Transverse colon (tissue), 4 donors: ENCODE measurements around the gene RPL37. TPM values are rescaled to one million over a fixed set of nuclear protein-coding genes. Genes with fewer than 3 reads are reported as not detected.

Experiments
- DNase-seq: peaks from one replicate; pipeline ENCODE4 v3.0.0-alpha.2; 2019
- H3K27ac ChIP-seq, 4 donors: fragments of 200-600 bp; sonication (generic); 2 replicates each; pipeline ENCODE4 v1.5.1; 2016 to 2018; ENCODE audit warnings: inconsistent platforms in 4 of 4
- H3K27me3 ChIP-seq: fragments of 200-600 bp; sonication (generic); 2 replicates; pipeline ENCODE4 v1.5.1; 2017; ENCODE audit warnings: inconsistent platforms
- H3K36me3 ChIP-seq, 4 donors: fragments of 200-600 bp; sonication (generic); 2 replicates each; pipeline ENCODE4 v1.5.1; 2017 to 2019; ENCODE audit warnings: inconsistent platforms in 4 of 4
- H3K4me1 ChIP-seq, 4 donors: fragments of 200-600 bp; sonication (generic); 2 replicates each; pipeline ENCODE4 v1.5.1; 2017 to 2020; ENCODE audit warnings: inconsistent platforms in 4 of 4
- H3K4me3 ChIP-seq, 4 donors: fragments of 200-600 bp; sonication (generic); 1 replicate in 1 of 4; 2 replicates in 3 of 4; pipeline versions ENCODE4 v1.5.1 to v1.6.1; 2017 to 2019; ENCODE audit warnings: inconsistent platforms in 4 of 4
- H3K9me3 ChIP-seq, 2 donors: fragments of 200-600 bp; sonication (generic); 2 replicates each; pipeline ENCODE4 v1.5.1; 2017 to 2019; ENCODE audit warnings: inconsistent platforms in 2 of 2
- CTCF ChIP-seq, 5 experiments: fragments of 200-600 bp in 3 of 5; fragments of 450-650 bp in 2 of 5; sonication (generic) in 3 of 5; IDR thresholded peaks; 1 replicate in 2 of 5; 2 replicates in 3 of 5; pipeline ENCODE4 v1.5.1; 2016 to 2017; ENCODE audit warnings: antibody characterized with exemption in 5 of 5, inconsistent platforms in 3 of 5, mild to moderate bottlenecking in 2 of 5, moderate library complexity in 1 of 5
- EP300 ChIP-seq: sonication (generic); formaldehyde crosslinking; IDR thresholded peaks from one replicate; pipeline ENCODE4 v1.6.1; 2017; ENCODE audit warnings: antibody characterized with exemption, low read depth
- POLR2A ChIP-seq: fragments of 450-650 bp; IDR thresholded peaks from one replicate; pipeline ENCODE4 v1.6.1; 2016; ENCODE audit warnings: antibody characterized with exemption, mild to moderate bottlenecking, moderate library complexity
- POLR2AphosphoS5 ChIP-seq, 3 donors: sonication (generic); formaldehyde crosslinking; IDR thresholded peaks; one replicate each; pipeline ENCODE4 v1.6.1; 2016; ENCODE audit warnings: antibody characterized with exemption in 3 of 3
- WGBS, 2 donors: methylation state at CpG; one replicate each; pipeline ENCODE4 v1.1.5; 2018; ENCODE audit warnings: low coverage in 1 of 2; 5-methylcytosine and 5-hydroxymethylcytosine counted together
- in situ Hi-C, 4 donors: fragments of 200-750 bp; cut with MboI; loops; one replicate each; pipeline versions ENCODE4 v1.15.0 to v1.15.1; 2017; ENCODE audit warnings: low sequenced_read_pairs in 3 of 4, low pct_ligation_motif_present in 1 of 4, low pct_unique_long_range_greater_than_20kb in 1 of 4
- intact Hi-C: fragments of 100-400 bp; cut with DNase I; formaldehyde crosslinking; loops from one replicate; pipeline ENCODE4 v1.15.1; 2023; ENCODE audit warnings: low total_unique reads
- total RNA-seq, 4 donors: library from RNA; depleted of rRNA; stranded (reverse); fragments of >200 nt; gene quantifications; one replicate each; pipeline ENCODE4 v1.1.0, GENCODE V29; 2016

The RPL37 gene
- total RNA-seq, 4 donors from 2014 or later: 15.1 to 157 (median 90.5) TPM

- Histone ChIP-seq H3K4me1 (peaks cover 0 to 62% (median 36%) of the 10 kb centered on the region in 4 donors), H3K36me3 (peaks cover 0 to 5% (median 0%) of the 10 kb centered on the region in 4 donors), H3K9me3 (no peaks in the 10 kb centered on the region), H3K4me3 (no peak overlapping the region), H3K27ac (peak overlapping the region; percentile 57 to 71 (median 64)), H3K27me3 (no peaks in the 10 kb centered on the region)
- no peak for TF ChIP-seq POLR2A
- TF ChIP-seq POLR2AphosphoS5 (IDR thresholded peaks at IDR 0.05): no peak
- TF ChIP-seq EP300: no peak
- no peak for TF ChIP-seq CTCF (IDR thresholded peaks at IDR 0.05)
- in situ Hi-C loops (no loop called here), intact Hi-C loops (no loop called here)
- no peak for DNase-seq
- WGBS, 2 donors: 57 to 64% methylated on average over 1 of the region's 1 CpG
Measured at GRCh38 chr5:40784916-40785315, 50.1 kb downstream of the RPL37 start.

- Histone ChIP-seq H3K36me3 (peaks cover 0 to 5% (median 0%) of the 10 kb centered on the region in 4 donors), H3K4me3 (no peak overlapping the region), H3K27me3 (no peaks in the 10 kb centered on the region), H3K9me3 (no peaks in the 10 kb centered on the region), H3K4me1 (peaks cover 0 to 56% (median 34%) of the 10 kb centered on the region in 4 donors), H3K27ac (peak overlapping the region; percentile 57 to 71 (median 64))
- TF ChIP-seq POLR2AphosphoS5 (IDR thresholded peaks at IDR 0.05): peak in 2 of 3 donors; percentile 55 to 84
- no peak for TF ChIP-seq EP300
- TF ChIP-seq POLR2A: peak; percentile 42
- no peak for TF ChIP-seq CTCF (IDR thresholded peaks at IDR 0.05)
- 43 to 44% methylated on average over 1 of the region's 1 CpG for WGBS, 2 donors
- DNase-seq: peak; percentile 22
- intact Hi-C loops: no loop called here
- in situ Hi-C loops: no loop called here
Measured at GRCh38 chr5:40784027-40784653, 50.9 kb downstream of the RPL37 start.

GRCh38 chr5:40781843-40782409 is 53.1 kb downstream of the RPL37 start:
- Histone ChIP-seq H3K9me3 (no peaks in the 10 kb centered on the region), H3K27ac (peak overlapping the region in 1 of 4 donors; percentile 15), H3K27me3 (no peaks in the 10 kb centered on the region), H3K4me3 (no peak overlapping the region), H3K4me1 (peaks cover 0 to 54% (median 34%) of the 10 kb centered on the region in 4 donors), H3K36me3 (no peaks in the 10 kb centered on the region)
- in situ Hi-C loops (no loop called here), intact Hi-C loops (no loop called here)
- TF ChIP-seq EP300 (no peak), POLR2A (no peak)
- DNase-seq: no peak

- Histone ChIP-seq H3K36me3 (no peaks in the 10 kb centered on the region), H3K27me3 (no peaks in the 10 kb centered on the region), H3K27ac (no peak overlapping the region), H3K4me1 (peaks cover 0 to 63% (median 44%) of the 10 kb centered on the region in 4 donors), H3K9me3 (no peaks in the 10 kb centered on the region), H3K4me3 (no peak overlapping the region)
- intact Hi-C loops (no loop called here), in situ Hi-C loops (no loop called here)
- TF ChIP-seq EP300 (no peak), POLR2AphosphoS5 (IDR thresholded peaks at IDR 0.05) (no peak), CTCF (IDR thresholded peaks at IDR 0.05) (no peak), POLR2A (no peak)
- no peak for DNase-seq
- 92 to 95% methylated on average over 3 of the region's 3 CpGs for WGBS, 2 donors
Measured at GRCh38 chr5:40780858-40781257, 54.2 kb downstream of the RPL37 start.
